Muscle layer of duodenum (tissue), 2 donors: Measurements from ENCODE around the gene ASS1.

ENCODE experiments used
- H3K27ac ChIP-seq: one replicate; pipeline ENCODE4 v1.7.0; 2013; ENCODE audit warnings: mild to moderate bottlenecking, low read length
- H3K27me3 ChIP-seq: one replicate; pipeline ENCODE4 v1.7.0; 2013; ENCODE audit warnings: low read depth, mild to moderate bottlenecking, control low read depth, low read length
- H3K36me3 ChIP-seq, 2 donors: one replicate each; pipeline ENCODE4 v1.7.0; 2013; ENCODE audit warnings: low read length in 2 of 2, control low read depth in 1 of 2, mild to moderate bottlenecking in 1 of 2; ENCODE audit not compliant: insufficient read depth in 2 of 2, control insufficient read depth in 1 of 2
- H3K4me1 ChIP-seq, 2 donors: one replicate each; pipeline ENCODE4 v1.7.0; 2013; ENCODE audit warnings: low read length in 2 of 2, mild to moderate bottlenecking in 2 of 2, control low read depth in 1 of 2, moderate library complexity in 1 of 2; ENCODE audit not compliant: insufficient read depth in 2 of 2, control insufficient read depth in 1 of 2
- H3K4me3 ChIP-seq, 2 donors: one replicate each; pipeline ENCODE4 v1.7.0; 2013; ENCODE audit warnings: low read length in 2 of 2, low read depth in 1 of 2, mild to moderate bottlenecking in 1 of 2
- H3K9me3 ChIP-seq, 2 donors: one replicate each; pipeline ENCODE4 v1.7.0; 2013; ENCODE audit warnings: low read length in 2 of 2, control low read depth in 1 of 2, mild to moderate bottlenecking in 1 of 2; ENCODE audit not compliant: control insufficient read depth in 1 of 2
- donor health status: healthy.

The ASS1 gene

DNA sequence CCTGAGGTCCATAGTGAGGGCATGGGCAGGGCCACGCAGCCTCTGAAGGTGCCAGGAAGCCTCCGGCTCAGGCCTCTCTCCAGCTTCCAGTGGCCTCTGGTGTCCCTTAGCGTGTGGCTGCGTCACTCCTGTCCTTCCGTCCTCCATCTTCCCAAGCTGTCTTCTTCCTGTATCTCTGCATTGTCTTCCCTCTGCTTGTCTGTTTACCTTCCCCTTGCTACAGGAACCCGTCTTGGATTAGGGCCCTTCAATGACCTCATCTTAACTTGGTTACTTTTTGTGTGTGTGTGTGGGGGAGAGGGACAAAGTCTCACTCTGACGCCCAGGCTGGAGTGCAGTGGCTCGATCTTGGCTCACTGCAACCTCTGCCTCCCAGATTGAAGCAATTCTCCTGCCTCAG is 14.4 kb downstream of the ASS1 start:
- Histone ChIP-seq H3K27ac (no peak overlapping the region), H3K27me3 (no peaks in the 10 kb centered on the region), H3K9me3 (no peaks in the 10 kb centered on the region), H3K4me1 (no peaks in the 10 kb centered on the region), H3K4me3 (no peak overlapping the region), H3K36me3 (peaks cover 3 to 8% of the 10 kb centered on the region in 2 donors)

GRCh38 chr9:130459941-130460669 is 15.3 kb downstream of the ASS1 start:
- no peak overlapping the region for H3K4me3 ChIP-seq
- no peaks in the 10 kb centered on the region for H3K27me3 ChIP-seq
- H3K36me3 ChIP-seq: peaks cover 3 to 10% of the 10 kb centered on the region in 2 donors
- no peaks in the 10 kb centered on the region for H3K4me1 ChIP-seq
- no peak overlapping the region for H3K27ac ChIP-seq
- no peaks in the 10 kb centered on the region for H3K9me3 ChIP-seq

DNA sequence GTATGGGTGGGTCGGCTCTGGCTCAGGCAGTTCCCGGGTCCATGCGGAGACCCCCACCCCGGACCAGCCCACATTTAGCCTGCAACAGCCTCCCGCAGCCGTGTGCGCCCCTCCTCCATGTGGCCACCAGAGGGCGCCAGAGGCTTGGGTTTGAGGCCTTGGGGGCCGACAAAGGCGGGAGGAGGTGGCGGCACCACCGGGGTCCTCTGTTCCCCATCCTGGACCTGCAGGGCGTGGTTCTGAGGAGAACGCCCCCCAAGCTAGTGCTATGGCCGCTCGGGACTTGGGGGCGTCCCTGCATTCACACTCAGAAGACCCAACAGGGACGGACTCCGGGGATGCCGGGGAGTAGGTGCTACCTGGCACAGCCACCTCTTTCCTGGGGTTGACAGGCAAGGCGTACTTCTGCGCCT is 16.5 kb downstream of the ASS1 start:
- no peak overlapping the region for H3K4me3 ChIP-seq
- H3K4me1 ChIP-seq: no peaks in the 10 kb centered on the region
- no peak overlapping the region for H3K27ac ChIP-seq
- no peaks in the 10 kb centered on the region for H3K27me3 ChIP-seq
- peaks cover 3 to 19% of the 10 kb centered on the region in 2 donors for H3K36me3 ChIP-seq
- H3K9me3 ChIP-seq: no peaks in the 10 kb centered on the region

- Histone ChIP-seq H3K4me1 (no peaks in the 10 kb centered on the region), H3K27me3 (no peaks in the 10 kb centered on the region), H3K9me3 (no peaks in the 10 kb centered on the region), H3K4me3 (no peak overlapping the region), H3K36me3 (peaks cover 3 to 22% of the 10 kb centered on the region in 2 donors), H3K27ac (no peak overlapping the region)
Measured at GRCh38 chr9:130461731-130462130, 17.0 kb downstream of the ASS1 start.

GRCh38 chr9:130462685-130463540 is 18.2 kb downstream of the ASS1 start:
- H3K4me3 ChIP-seq: no peak overlapping the region
- no peaks in the 10 kb centered on the region for H3K27me3 ChIP-seq
- no peak overlapping the region for H3K27ac ChIP-seq
- H3K4me1 ChIP-seq: no peaks in the 10 kb centered on the region
- peaks cover 3 to 22% of the 10 kb centered on the region in 2 donors for H3K36me3 ChIP-seq
- no peaks in the 10 kb centered on the region for H3K9me3 ChIP-seq

DNA sequence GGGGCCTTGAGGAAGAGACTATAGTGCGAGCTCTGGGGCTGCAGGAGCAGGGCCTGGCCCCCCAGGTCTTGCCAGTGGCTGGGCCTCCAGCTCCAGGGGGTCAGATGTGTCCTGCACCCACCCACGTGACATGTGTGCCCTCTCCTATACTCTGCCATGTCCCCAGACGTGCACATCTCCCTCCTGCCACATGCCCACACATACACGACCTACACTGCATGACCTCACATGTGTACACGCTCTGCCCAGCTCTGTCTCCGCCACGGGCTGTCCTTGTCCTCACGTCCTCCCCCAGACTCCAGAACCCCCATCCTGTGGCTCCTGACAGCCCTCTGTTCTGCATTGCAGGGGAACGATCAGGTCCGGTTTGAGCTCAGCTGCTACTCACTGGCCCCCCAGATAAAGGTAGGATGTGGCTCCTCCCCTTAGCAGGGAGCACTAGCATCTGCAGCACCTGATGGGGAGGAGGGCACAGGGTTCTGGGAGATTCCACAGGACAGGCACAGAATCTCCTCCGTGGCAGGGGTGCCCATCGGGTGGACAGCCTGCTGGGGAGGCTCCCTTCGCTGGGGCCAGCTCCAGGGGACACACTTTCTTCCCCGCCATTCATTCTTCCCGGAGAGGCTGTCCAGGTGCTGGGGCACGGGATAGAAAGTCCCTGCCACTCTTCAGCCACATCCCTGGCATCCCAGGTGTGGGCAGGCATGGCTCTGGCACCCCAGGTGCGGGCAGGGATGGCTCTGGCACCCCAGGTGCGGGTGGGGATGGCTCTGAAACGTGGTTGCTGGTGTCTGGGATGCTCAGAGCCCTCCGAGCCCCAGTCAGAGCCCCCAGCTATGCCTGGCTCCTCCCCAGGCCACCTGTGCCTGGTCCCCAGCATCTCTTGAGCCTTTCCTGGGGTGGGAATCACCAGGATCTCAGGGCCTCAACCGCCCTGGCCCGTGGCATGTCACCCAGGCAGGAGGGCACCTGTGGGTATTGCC is 19.3 kb downstream of the ASS1 start:
- H3K4me3 ChIP-seq: no peak overlapping the region
- no peaks in the 10 kb centered on the region for H3K4me1 ChIP-seq
- H3K9me3 ChIP-seq: no peaks in the 10 kb centered on the region
- H3K36me3 ChIP-seq: peaks cover 0 to 22% of the 10 kb centered on the region in 2 donors
- H3K27me3 ChIP-seq: no peaks in the 10 kb centered on the region
- no peak overlapping the region for H3K27ac ChIP-seq

DNA sequence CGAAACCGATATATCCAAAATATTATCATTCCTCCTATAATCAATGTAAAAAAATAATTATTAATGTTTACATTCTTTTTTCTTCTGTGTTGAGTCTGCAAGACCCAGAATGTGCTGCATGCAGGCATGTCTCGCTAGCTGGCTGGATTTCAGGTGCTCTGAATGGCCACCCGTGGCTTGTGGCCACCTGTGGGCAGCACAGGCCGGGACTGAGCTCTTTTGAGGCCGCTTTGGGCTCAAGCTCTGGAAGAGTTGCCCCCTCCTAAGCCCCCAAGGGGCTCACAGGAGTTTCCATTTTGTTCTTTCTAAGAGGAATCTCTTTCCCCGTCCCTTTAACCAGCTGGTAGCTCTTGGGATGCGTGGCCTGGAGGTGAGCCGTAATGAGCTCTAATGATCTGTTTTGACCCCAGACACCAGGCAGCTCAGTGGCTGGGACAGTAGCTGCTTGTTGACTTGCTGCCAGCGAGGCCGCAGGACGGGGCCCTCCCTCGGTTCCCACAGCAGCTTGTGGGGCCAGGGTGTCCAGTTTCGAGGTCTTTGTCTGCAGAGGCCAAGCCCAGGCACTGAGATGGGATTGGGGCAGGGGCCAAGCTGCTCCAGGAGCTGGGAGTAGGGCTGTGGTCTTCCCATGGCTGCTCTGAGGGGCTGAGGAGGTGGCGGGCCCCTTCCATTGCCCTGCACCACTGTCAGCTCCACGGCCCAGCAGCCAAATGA is 20.8 kb downstream of the ASS1 start:
- peaks cover 0 to 23% of the 10 kb centered on the region in 2 donors for H3K36me3 ChIP-seq
- H3K4me1 ChIP-seq: no peaks in the 10 kb centered on the region
- no peaks in the 10 kb centered on the region for H3K9me3 ChIP-seq
- H3K27ac ChIP-seq: no peak overlapping the region
- no peaks in the 10 kb centered on the region for H3K27me3 ChIP-seq
- no peak overlapping the region for H3K4me3 ChIP-seq

GRCh38 chr9:130466537-130467217 is 21.9 kb downstream of the ASS1 start:
- Histone ChIP-seq H3K27ac (no peak overlapping the region), H3K36me3 (peaks cover 0 to 32% of the 10 kb centered on the region in 2 donors), H3K4me3 (no peak overlapping the region), H3K9me3 (no peaks in the 10 kb centered on the region), H3K4me1 (no peaks in the 10 kb centered on the region), H3K27me3 (no peaks in the 10 kb centered on the region)

- H3K36me3 ChIP-seq: peaks cover 0 to 32% of the 10 kb centered on the region in 2 donors
- no peak overlapping the region for H3K4me3 ChIP-seq
- no peak overlapping the region for H3K27ac ChIP-seq
- no peaks in the 10 kb centered on the region for H3K27me3 ChIP-seq
- H3K4me1 ChIP-seq: no peaks in the 10 kb centered on the region
- H3K9me3 ChIP-seq: no peaks in the 10 kb centered on the region
Measured at GRCh38 chr9:130467316-130467715, 22.6 kb downstream of the ASS1 start.

GRCh38 chr9:130468566-130468965 is 23.8 kb downstream of the ASS1 start:
- H3K4me1 ChIP-seq: no peaks in the 10 kb centered on the region
- peaks cover 0 to 29% of the 10 kb centered on the region in 2 donors for H3K36me3 ChIP-seq
- no peaks in the 10 kb centered on the region for H3K9me3 ChIP-seq
- no peaks in the 10 kb centered on the region for H3K27me3 ChIP-seq
- no peak overlapping the region for H3K27ac ChIP-seq
- H3K4me3 ChIP-seq: no peak overlapping the region
